ENCODE results near the gene ZNF683.
"Not testable (repeated sequence)": the region's sequence is repeated elsewhere in the genome, so short reads cannot be mapped to it uniquely, and the experiment has no call there.

The ZNF683 gene

GRCh38 chr1:26372611-26373010 is at the start of gene ZNF683:
Gene ZNF683 (minus strand): TSS chr1:26372750. CDS start chr1:26368571, 4,179 bp downstream.
- DNase-seq = not testable (repeated sequence)

GRCh38 chr1:26419494-26419893 is 46.9 kb upstream of the ZNF683 start:
- DNase-seq = no peak

- no peak for DNase-seq
These were observed 46.4 kb upstream of the ZNF683 start for GRCh38 chr1:26418865-26419349.

- peak; percentile 70 for DNase-seq
These were observed 44.7 kb upstream of the ZNF683 start for GRCh38 chr1:26417111-26417759.

- no peak for DNase-seq
These were observed 40.5 kb upstream of the ZNF683 start for GRCh38 chr1:26413031-26413430.

GRCh38 chr1:26412180-26412840 is 39.8 kb upstream of the ZNF683 start:
- no peak for DNase-seq

GRCh38 chr1:26411624-26412074 is 39.1 kb upstream of the ZNF683 start:
- DNase-seq = no peak

- DNase-seq = no peak
These were observed 38.4 kb upstream of the ZNF683 start, which contains the start of gene LIN28A for GRCh38 chr1:26410706-26411623. Gene LIN28A (plus strand): TSS chr1:26410817. CDS start chr1:26410892, 75 bp downstream.

GRCh38 chr1:26409191-26409807 is 36.7 kb upstream of the ZNF683 start:
- no peak for DNase-seq

GRCh38 chr1:26408604-26409003 is 36.1 kb upstream of the ZNF683 start:
- no peak for DNase-seq

- DNase-seq = no peak
These were observed 32.8 kb upstream of the ZNF683 start for GRCh38 chr1:26405281-26405915.

GRCh38 chr1:26404641-26405040 is 32.1 kb upstream of the ZNF683 start:
- DNase-seq = no peak

- no peak for DNase-seq
These were observed 31.1 kb upstream of the ZNF683 start for GRCh38 chr1:26403656-26404055.

GRCh38 chr1:26401891-26402290 is 29.3 kb upstream of the ZNF683 start:
- DNase-seq = no peak

GRCh38 chr1:26399034-26399433 is 26.5 kb upstream of the ZNF683 start:
- DNase-seq = no peak

GRCh38 chr1:26395754-26396153 is 23.2 kb upstream of the ZNF683 start:
- DNase-seq = no peak

- DNase-seq = no peak
These were observed 18.9 kb upstream of the ZNF683 start for GRCh38 chr1:26391450-26391849.

GRCh38 chr1:26389604-26390247 is 17.2 kb upstream of the ZNF683 start:
- no peak for DNase-seq

- DNase-seq = no peak
These were observed 16.4 kb upstream of the ZNF683 start for GRCh38 chr1:26388791-26389445.

- DNase-seq = no peak
These were observed 14.9 kb upstream of the ZNF683 start for GRCh38 chr1:26387447-26387846.

GRCh38 chr1:26385063-26385462 is 12.5 kb upstream of the ZNF683 start:
- not testable (repeated sequence) for DNase-seq
